Uterus (tissue), 2 donors: ENCODE measurements around the gene DUOX1.

Source experiments
- POLR2A ChIP-seq, 2 donors: fragments of 450-650 bp; IDR thresholded peaks; one replicate each; pipeline ENCODE4 v1.6.1; 2016; ENCODE audit warnings: antibody characterized with exemption in 2 of 2, mild to moderate bottlenecking in 1 of 2, moderate library complexity in 1 of 2
- TF ChIP-seq, protein P1 (sequence below), 4 experiments: fragments of 200-600 bp in 2 of 4; fragments of 450-650 bp in 2 of 4; sonication (generic) in 2 of 4; IDR thresholded peaks; one replicate each; pipeline ENCODE4 v1.5.1; 2016 to 2019; ENCODE audit warnings: antibody characterized with exemption in 4 of 4, mild to moderate bottlenecking in 2 of 4, moderate library complexity in 1 of 4

DNA sequence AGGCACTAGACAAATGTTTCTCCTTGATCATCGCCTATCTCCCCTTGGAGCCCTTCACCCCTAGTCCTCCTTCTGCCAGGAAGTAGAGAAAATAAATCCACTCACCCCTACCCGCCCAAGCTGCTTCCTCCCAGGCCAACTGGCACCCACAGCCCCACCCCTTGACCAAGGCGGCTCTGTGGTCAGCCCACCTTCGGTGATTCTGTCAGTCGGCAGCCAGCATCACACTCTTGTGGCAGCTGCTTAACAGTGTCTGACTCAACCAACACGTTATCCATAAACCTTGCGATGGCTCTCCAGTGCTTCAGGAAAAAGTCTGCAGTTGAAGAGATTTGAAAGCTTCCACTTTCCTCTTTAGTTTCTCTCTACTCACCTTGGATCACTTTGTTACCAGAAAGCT, 50.4 kb downstream of the DUOX1 start:
- TF ChIP-seq, protein P1, sequence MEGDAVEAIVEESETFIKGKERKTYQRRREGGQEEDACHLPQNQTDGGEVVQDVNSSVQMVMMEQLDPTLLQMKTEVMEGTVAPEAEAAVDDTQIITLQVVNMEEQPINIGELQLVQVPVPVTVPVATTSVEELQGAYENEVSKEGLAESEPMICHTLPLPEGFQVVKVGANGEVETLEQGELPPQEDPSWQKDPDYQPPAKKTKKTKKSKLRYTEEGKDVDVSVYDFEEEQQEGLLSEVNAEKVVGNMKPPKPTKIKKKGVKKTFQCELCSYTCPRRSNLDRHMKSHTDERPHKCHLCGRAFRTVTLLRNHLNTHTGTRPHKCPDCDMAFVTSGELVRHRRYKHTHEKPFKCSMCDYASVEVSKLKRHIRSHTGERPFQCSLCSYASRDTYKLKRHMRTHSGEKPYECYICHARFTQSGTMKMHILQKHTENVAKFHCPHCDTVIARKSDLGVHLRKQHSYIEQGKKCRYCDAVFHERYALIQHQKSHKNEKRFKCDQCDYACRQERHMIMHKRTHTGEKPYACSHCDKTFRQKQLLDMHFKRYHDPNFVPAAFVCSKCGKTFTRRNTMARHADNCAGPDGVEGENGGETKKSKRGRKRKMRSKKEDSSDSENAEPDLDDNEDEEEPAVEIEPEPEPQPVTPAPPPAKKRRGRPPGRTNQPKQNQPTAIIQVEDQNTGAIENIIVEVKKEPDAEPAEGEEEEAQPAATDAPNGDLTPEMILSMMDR (IDR thresholded peaks at IDR 0.05), result no peak
- no peak for TF ChIP-seq POLR2A (IDR thresholded peaks at IDR 0.05)
